C4-2B (cell line): Measurements from ENCODE around the gene KLHDC3.

Experiments
- CTCF ChIP-seq: fragments of 450-650 bp; conservative IDR thresholded peaks from 2 replicates; pipeline ENCODE4 v1.5.1; 2017; ENCODE audit warnings: mild to moderate bottlenecking
- ZFX ChIP-seq: fragments of 450-650 bp; IDR thresholded peaks from 2 replicates; pipeline ENCODE4 v1.6.1; 2017

GRCh38 chr6:43052225-43052841, 38.3 kb downstream of the KLHDC3 start:
- TF ChIP-seq CTCF (no peak), ZFX (no peak)
